ENCODE data around the gene CTNNA1.

The CTNNA1 gene

GRCh38 chr5:138874771-138875551 is 121.7 kb downstream of the CTNNA1 start, which contains the start of gene LRRTM2:
Gene LRRTM2, minus strand, starts transcription at chr5:138875335. Its CDS starts 424 bp downstream, at chr5:138874911.
- Histone ChIP-seq H3K36me3 (ENCODE audit: insufficient read depth, insufficient read length, low read length) (no peaks in the 10 kb centered on the region), H3K9me3 (ENCODE audit: insufficient read depth, low read length) (peaks cover 7% of the 10 kb centered on the region; the same call in 1 of the 2 replicates), H3K4me3 (ENCODE audit: insufficient read length, low read depth) (no peak within 1 kb of the TSS), H3K27me3 (ENCODE audit: insufficient read depth, insufficient read length) (no peaks in the 10 kb centered on the region), H3K9ac (ENCODE audit: insufficient read length, low read depth) (no peak within 1 kb of the TSS), H3K4me1 (ENCODE audit: insufficient read depth, insufficient read length) (no peaks in the 10 kb centered on the region)
- TF ChIP-seq SUZ12 (IDR thresholded peaks at IDR 0.05; ENCODE audit: extremely low read depth, insufficient read depth, insufficient read length) (no peak), ZNF274 (IDR thresholded peaks at IDR 0.05; ENCODE audit: low read depth, low read length) (no peak)
- DNase-seq (ENCODE audit: low read depth, low spot score), result no peak

DNA sequence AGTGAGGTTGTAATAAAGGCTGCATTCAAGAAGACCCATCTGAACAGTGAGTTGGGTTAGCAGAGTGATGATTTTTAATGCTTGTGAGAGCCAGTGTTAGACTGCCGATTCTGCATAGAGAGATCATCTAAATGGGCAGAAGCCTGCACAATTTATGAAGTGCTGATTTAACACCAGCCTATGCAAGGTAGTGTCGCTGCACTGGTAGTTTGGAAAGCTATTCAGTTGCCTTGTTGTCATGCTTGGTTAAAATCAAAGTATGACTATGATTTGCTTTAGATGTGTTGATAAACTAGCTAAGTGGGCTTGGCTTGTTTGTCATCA is 122.3 kb downstream of the CTNNA1 start:
- H3K9ac ChIP-seq (ENCODE audit: insufficient read length, low read depth), result no peak overlapping the region
- TF ChIP-seq ZNF274 (IDR thresholded peaks at IDR 0.05; ENCODE audit: low read depth, low read length) (no peak), SUZ12 (IDR thresholded peaks at IDR 0.05; ENCODE audit: extremely low read depth, insufficient read depth, insufficient read length) (no peak), YY1 (IDR thresholded peaks at IDR 0.05; ENCODE audit: insufficient read depth, insufficient read length) (no peak)
- no peaks in the 10 kb centered on the region for H3K27me3 ChIP-seq (ENCODE audit: insufficient read depth, insufficient read length)
- H3K9me3 ChIP-seq (ENCODE audit: insufficient read depth, low read length), result peaks cover 7% of the 10 kb centered on the region; the same call in 1 of the 2 replicates
- H3K36me3 ChIP-seq (ENCODE audit: insufficient read depth, insufficient read length, low read length), result no peaks in the 10 kb centered on the region
- no peak for DNase-seq (ENCODE audit: low read depth, low spot score)
- no peaks in the 10 kb centered on the region for H3K4me1 ChIP-seq (ENCODE audit: insufficient read depth, insufficient read length)
- no peak overlapping the region for H3K4me3 ChIP-seq (ENCODE audit: insufficient read length, low read depth)

DNA sequence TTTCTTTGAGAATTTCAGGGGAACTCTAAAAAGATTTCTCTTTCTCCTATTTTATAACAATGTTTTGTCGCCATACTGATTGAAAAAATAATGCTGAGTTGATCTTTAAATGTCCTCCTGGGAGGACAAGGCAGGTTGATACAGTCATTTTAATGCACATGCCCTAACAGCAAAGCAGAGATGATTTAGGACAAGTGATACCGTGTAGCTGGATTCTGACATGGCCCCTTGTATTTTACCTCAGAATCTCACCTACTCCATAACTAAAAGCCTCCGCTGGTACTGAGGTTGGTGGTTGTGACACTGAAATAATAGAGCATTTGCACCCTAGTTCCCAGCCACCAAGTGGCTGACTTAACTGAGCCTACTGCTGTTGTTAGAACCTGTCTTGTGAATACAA is 122.7 kb downstream of the CTNNA1 start:
- Histone ChIP-seq H3K27me3 (ENCODE audit: insufficient read depth, insufficient read length) (no peaks in the 10 kb centered on the region), H3K36me3 (ENCODE audit: insufficient read depth, insufficient read length, low read length) (no peaks in the 10 kb centered on the region), H3K9me3 (ENCODE audit: insufficient read depth, low read length) (peaks cover 7% of the 10 kb centered on the region; the same call in 1 of the 2 replicates), H3K4me1 (ENCODE audit: insufficient read depth, insufficient read length) (no peaks in the 10 kb centered on the region), H3K9ac (ENCODE audit: insufficient read length, low read depth) (no peak overlapping the region), H3K4me3 (ENCODE audit: insufficient read length, low read depth) (no peak overlapping the region)
- TF ChIP-seq SUZ12 (IDR thresholded peaks at IDR 0.05; ENCODE audit: extremely low read depth, insufficient read depth, insufficient read length) (no peak), ZNF274 (IDR thresholded peaks at IDR 0.05; ENCODE audit: low read depth, low read length) (no peak), YY1 (IDR thresholded peaks at IDR 0.05; ENCODE audit: insufficient read depth, insufficient read length) (no peak)
- DNase-seq (ENCODE audit: low read depth, low spot score), result no peak

DNA sequence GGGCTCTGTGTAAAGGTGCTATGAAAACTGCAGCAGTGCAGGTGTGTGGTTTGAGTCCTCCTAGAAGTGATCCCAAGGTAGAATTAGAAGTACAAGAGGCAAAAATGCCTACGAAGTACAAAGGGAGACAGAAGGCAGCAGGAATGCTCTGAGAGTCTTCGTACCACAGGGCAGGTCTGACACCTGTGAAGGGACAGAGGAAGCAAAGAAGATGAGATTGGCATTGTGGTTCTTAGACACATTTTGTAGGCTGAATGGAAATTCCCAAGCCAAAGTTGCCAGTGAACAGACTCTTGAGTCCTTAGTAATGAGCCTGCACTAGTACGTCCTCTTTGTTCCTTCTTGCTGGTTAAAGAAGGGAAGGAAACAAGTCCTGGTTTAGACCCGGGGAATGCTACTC is 123.6 kb downstream of the CTNNA1 start:
- Histone ChIP-seq H3K4me3 (ENCODE audit: insufficient read length, low read depth) (no peak overlapping the region), H3K27me3 (ENCODE audit: insufficient read depth, insufficient read length) (no peaks in the 10 kb centered on the region), H3K9ac (ENCODE audit: insufficient read length, low read depth) (no peak overlapping the region), H3K4me1 (ENCODE audit: insufficient read depth, insufficient read length) (no peaks in the 10 kb centered on the region), H3K9me3 (ENCODE audit: insufficient read depth, low read length) (peaks cover 7% of the 10 kb centered on the region; the same call in 1 of the 2 replicates), H3K36me3 (ENCODE audit: insufficient read depth, insufficient read length, low read length) (no peaks in the 10 kb centered on the region)
- TF ChIP-seq ZNF274 (IDR thresholded peaks at IDR 0.05; ENCODE audit: low read depth, low read length) (no peak), SUZ12 (IDR thresholded peaks at IDR 0.05; ENCODE audit: extremely low read depth, insufficient read depth, insufficient read length) (no peak), YY1 (IDR thresholded peaks at IDR 0.05; ENCODE audit: insufficient read depth, insufficient read length) (no peak)
- DNase-seq (ENCODE audit: low read depth, low spot score), result no peak

GRCh38 chr5:138878437-138879235 is 125.4 kb downstream of the CTNNA1 start:
- Histone ChIP-seq H3K36me3 (ENCODE audit: insufficient read depth, insufficient read length, low read length) (no peaks in the 10 kb centered on the region), H3K4me3 (ENCODE audit: insufficient read length, low read depth) (no peak overlapping the region), H3K27me3 (ENCODE audit: insufficient read depth, insufficient read length) (no peaks in the 10 kb centered on the region), H3K9ac (ENCODE audit: insufficient read length, low read depth) (no peak overlapping the region), H3K4me1 (ENCODE audit: insufficient read depth, insufficient read length) (no peaks in the 10 kb centered on the region), H3K9me3 (ENCODE audit: insufficient read depth, low read length) (peaks cover 7% of the 10 kb centered on the region; the same call in 1 of the 2 replicates)
- TF ChIP-seq SUZ12 (IDR thresholded peaks at IDR 0.05; ENCODE audit: extremely low read depth, insufficient read depth, insufficient read length), result no peak
- no peak for TF ChIP-seq ZNF274 (IDR thresholded peaks at IDR 0.05; ENCODE audit: low read depth, low read length)
- TF ChIP-seq YY1 (IDR thresholded peaks at IDR 0.05; ENCODE audit: insufficient read depth, insufficient read length), result no peak
- no peak for DNase-seq (ENCODE audit: low read depth, low spot score)

- H3K4me3 ChIP-seq (ENCODE audit: insufficient read length, low read depth), result no peak overlapping the region
- no peaks in the 10 kb centered on the region for H3K27me3 ChIP-seq (ENCODE audit: insufficient read depth, insufficient read length)
- H3K36me3 ChIP-seq (ENCODE audit: insufficient read depth, insufficient read length, low read length), result peaks cover 12% of the 10 kb centered on the region
- TF ChIP-seq YY1 (IDR thresholded peaks at IDR 0.05; ENCODE audit: insufficient read depth, insufficient read length), result no peak
- TF ChIP-seq ZNF274 (IDR thresholded peaks at IDR 0.05; ENCODE audit: low read depth, low read length), result no peak
- no peak for TF ChIP-seq SUZ12 (IDR thresholded peaks at IDR 0.05; ENCODE audit: extremely low read depth, insufficient read depth, insufficient read length)
- no peaks in the 10 kb centered on the region for H3K9me3 ChIP-seq (ENCODE audit: insufficient read depth, low read length)
- H3K4me1 ChIP-seq (ENCODE audit: insufficient read depth, insufficient read length), result no peaks in the 10 kb centered on the region
- DNase-seq (ENCODE audit: low read depth, low spot score), result no peak
- H3K9ac ChIP-seq (ENCODE audit: insufficient read length, low read depth), result no peak overlapping the region
These were observed 130.0 kb downstream of the CTNNA1 start for GRCh38 chr5:138883211-138883610.

GRCh38 chr5:138884094-138884493 is 130.9 kb downstream of the CTNNA1 start:
- Histone ChIP-seq H3K9ac (ENCODE audit: insufficient read length, low read depth) (no peak overlapping the region), H3K4me3 (ENCODE audit: insufficient read length, low read depth) (no peak overlapping the region)
- TF ChIP-seq SUZ12 (IDR thresholded peaks at IDR 0.05; ENCODE audit: extremely low read depth, insufficient read depth, insufficient read length) (no peak), ZNF274 (IDR thresholded peaks at IDR 0.05; ENCODE audit: low read depth, low read length) (no peak), YY1 (IDR thresholded peaks at IDR 0.05; ENCODE audit: insufficient read depth, insufficient read length) (no peak)

More at GRCh38 chr5:138884094-138884493, 130.9 kb downstream of the CTNNA1 start:
- DNase-seq (ENCODE audit: low read depth, low spot score), result peak; percentile 9
- Histone ChIP-seq H3K36me3 (ENCODE audit: insufficient read depth, insufficient read length, low read length) (peaks cover 19% of the 10 kb centered on the region), H3K9me3 (ENCODE audit: insufficient read depth, low read length) (peaks cover 8% of the 10 kb centered on the region; the same call in 1 of the 2 replicates), H3K4me1 (ENCODE audit: insufficient read depth, insufficient read length) (no peaks in the 10 kb centered on the region), H3K27me3 (ENCODE audit: insufficient read depth, insufficient read length) (no peaks in the 10 kb centered on the region)
